Measurements from ENCODE around the gene CHN2.

CHN2 gene

DNA sequence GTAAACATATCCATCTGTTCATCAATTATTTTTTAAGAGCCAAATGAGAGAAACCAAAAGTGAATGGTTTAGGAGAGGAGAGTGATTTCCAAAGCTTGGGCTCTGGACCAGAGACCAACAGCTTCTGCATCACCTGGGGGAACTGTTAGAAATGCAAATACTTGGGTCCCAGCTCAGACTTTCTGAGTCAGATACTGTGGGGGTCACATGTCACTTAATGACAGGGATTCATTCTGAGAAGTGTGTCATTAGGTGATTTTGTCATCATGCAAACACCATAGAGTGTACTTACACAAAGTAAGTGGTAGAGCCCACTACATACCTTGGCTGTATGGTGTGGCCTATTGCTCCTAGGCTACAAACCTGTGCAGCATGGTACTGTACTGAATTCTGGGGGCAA lies 240.6 kb downstream of the CHN2 start:
- H3K4me3 ChIP-seq (ENCODE audit: low read depth, low read length) = no peak overlapping the region

DNA sequence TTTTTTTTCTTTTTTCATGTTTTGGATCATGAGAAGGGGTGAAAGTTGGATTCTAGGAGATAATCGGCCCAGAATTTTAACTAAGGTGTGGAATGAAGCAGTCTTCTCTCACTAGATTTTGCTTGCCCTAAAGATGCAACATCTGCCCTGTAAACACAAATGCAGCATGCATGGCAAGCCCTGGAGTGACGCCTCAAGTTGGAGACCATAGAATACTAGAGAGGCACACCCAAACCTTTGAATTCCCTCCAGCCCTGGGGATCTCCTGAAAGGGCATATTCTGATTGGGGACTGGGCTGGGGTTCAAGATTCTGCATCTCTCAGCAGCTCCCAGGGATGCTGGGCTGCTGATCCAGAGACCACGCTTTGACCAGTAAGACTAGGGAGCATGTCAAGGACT lies 241.3 kb downstream of the CHN2 start:
- DNase-seq (ENCODE audit: low read depth) = no peak
- TF ChIP-seq, protein P1, sequence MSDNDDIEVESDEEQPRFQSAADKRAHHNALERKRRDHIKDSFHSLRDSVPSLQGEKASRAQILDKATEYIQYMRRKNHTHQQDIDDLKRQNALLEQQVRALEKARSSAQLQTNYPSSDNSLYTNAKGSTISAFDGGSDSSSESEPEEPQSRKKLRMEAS (IDR thresholded peaks at IDR 0.05; ENCODE audit: low read depth, low read length) = no peak
- TF ChIP-seq, protein P2, sequence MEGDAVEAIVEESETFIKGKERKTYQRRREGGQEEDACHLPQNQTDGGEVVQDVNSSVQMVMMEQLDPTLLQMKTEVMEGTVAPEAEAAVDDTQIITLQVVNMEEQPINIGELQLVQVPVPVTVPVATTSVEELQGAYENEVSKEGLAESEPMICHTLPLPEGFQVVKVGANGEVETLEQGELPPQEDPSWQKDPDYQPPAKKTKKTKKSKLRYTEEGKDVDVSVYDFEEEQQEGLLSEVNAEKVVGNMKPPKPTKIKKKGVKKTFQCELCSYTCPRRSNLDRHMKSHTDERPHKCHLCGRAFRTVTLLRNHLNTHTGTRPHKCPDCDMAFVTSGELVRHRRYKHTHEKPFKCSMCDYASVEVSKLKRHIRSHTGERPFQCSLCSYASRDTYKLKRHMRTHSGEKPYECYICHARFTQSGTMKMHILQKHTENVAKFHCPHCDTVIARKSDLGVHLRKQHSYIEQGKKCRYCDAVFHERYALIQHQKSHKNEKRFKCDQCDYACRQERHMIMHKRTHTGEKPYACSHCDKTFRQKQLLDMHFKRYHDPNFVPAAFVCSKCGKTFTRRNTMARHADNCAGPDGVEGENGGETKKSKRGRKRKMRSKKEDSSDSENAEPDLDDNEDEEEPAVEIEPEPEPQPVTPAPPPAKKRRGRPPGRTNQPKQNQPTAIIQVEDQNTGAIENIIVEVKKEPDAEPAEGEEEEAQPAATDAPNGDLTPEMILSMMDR (IDR thresholded peaks at IDR 0.05; ENCODE audit: low read depth, low read length) = no peak
- H3K4me3 ChIP-seq (ENCODE audit: low read depth, low read length) = no peak overlapping the region

More for the DNA sequence above, 240.6 kb downstream of the CHN2 start:
- TF ChIP-seq POLR2A (IDR thresholded peaks at IDR 0.05; ENCODE audit: extremely low read depth, insufficient read length) (no peak), MYC (IDR thresholded peaks at IDR 0.05; ENCODE audit: low read depth, low read length) (no peak)
- DNase-seq (ENCODE audit: low read depth) = no peak

DNA sequence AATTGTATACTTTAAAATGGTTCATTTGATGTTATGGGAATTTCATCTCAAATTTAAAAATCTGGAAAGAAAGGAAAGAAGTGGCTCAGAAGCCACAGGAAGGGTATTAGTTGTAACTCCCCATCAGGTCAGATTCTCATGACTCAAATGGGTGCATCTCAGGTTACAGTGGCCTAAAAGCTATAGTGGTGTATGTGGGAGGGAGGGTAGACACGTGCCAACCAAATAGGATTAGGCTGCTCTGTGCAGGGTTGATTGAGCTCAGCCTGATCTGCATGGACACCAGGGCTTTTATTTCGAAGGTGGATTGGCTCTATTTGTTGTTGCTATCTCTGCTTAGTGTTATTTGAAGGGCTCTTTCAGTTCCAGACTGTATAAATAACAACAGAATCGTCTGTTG lies 247.6 kb downstream of the CHN2 start:
- DNase-seq (ENCODE audit: low read depth) = peak; percentile 11
- TF ChIP-seq MYC (IDR thresholded peaks at IDR 0.05; ENCODE audit: low read depth, low read length) = peak; percentile 84
- TF ChIP-seq, protein P2 (IDR thresholded peaks at IDR 0.05; ENCODE audit: low read depth, low read length) = no peak
- TF ChIP-seq, protein P1 (IDR thresholded peaks at IDR 0.05; ENCODE audit: low read depth, low read length) = peak; percentile 91
- TF ChIP-seq POLR2A (IDR thresholded peaks at IDR 0.05; ENCODE audit: extremely low read depth, insufficient read length) = no peak
- no peak overlapping the region for H3K4me3 ChIP-seq (ENCODE audit: low read depth, low read length)

DNA sequence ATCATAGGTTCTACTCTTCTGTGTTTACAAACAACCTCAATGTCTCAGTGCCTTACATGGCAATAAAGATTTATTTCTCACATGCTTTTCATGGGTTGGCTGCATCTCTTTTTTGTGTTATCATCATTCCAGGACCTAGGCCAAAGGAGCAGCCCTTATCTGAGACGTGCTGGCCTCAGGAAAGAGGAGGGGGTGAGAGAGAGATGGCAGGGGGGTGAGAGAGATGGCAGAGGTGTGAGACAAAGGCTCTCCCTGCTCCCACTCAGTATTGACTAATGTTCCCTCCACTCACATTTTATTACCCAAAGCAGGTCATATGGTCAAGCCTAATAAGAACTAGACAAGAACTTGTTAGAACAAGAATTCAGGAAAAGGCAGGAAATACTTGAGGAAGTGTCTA lies 249.0 kb downstream of the CHN2 start:
- H3K4me3 ChIP-seq (ENCODE audit: low read depth, low read length) = no peak overlapping the region
- DNase-seq (ENCODE audit: low read depth) = no peak
- TF ChIP-seq MYC (IDR thresholded peaks at IDR 0.05; ENCODE audit: low read depth, low read length) (no peak), POLR2A (IDR thresholded peaks at IDR 0.05; ENCODE audit: extremely low read depth, insufficient read length) (no peak)
- TF ChIP-seq, protein P2 (IDR thresholded peaks at IDR 0.05; ENCODE audit: low read depth, low read length) = no peak
- TF ChIP-seq, protein P1 (IDR thresholded peaks at IDR 0.05; ENCODE audit: low read depth, low read length) = no peak

DNA sequence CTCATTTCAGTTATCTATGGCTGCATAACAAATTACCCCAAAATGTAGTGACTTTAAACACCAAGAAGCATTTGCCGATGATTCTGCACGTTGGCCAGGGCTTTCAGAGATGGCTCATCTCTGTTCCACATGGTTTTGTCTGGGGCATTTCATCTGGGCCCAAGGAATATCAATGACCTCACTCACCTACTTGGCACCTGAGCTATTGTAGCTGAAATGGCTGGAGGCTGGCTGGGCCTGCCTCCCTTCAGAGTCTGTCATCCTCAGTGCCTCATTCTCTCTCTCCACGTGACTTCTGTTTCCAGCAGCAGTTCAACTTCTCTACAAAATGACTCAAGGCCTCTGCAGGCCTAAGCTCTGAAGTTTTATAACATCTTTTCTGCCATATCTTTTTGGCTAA lies 249.7 kb downstream of the CHN2 start:
- no peak for DNase-seq (ENCODE audit: low read depth)
- no peak for TF ChIP-seq MYC (IDR thresholded peaks at IDR 0.05; ENCODE audit: low read depth, low read length)
- TF ChIP-seq POLR2A (IDR thresholded peaks at IDR 0.05; ENCODE audit: extremely low read depth, insufficient read length) = no peak
- TF ChIP-seq, protein P2 (IDR thresholded peaks at IDR 0.05; ENCODE audit: low read depth, low read length) = no peak
- TF ChIP-seq, protein P1 (IDR thresholded peaks at IDR 0.05; ENCODE audit: low read depth, low read length) = no peak
- no peak overlapping the region for H3K4me3 ChIP-seq (ENCODE audit: low read depth, low read length)

DNA sequence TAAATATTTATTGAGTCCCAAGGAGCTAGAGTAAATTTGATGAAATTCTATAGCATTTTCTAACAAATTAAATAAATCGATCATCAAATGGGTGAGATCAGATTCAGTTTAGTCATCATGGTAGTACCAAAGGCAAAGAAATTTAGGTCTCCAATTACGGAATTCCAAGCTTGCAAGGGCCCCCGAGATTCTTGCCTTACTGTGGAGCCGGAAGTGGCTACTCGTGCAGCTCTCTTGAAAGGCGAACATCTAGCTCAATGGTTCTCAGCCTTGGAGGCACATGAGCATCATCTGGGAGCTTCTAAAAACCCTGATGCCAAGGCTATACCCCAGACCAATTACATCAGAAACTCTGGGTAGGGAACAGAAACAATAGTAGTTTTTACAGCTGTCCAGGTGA lies 251.2 kb downstream of the CHN2 start:
- DNase-seq (ENCODE audit: low read depth) = no peak
- TF ChIP-seq MYC (IDR thresholded peaks at IDR 0.05; ENCODE audit: low read depth, low read length) = no peak
- TF ChIP-seq POLR2A (IDR thresholded peaks at IDR 0.05; ENCODE audit: extremely low read depth, insufficient read length) = no peak
- TF ChIP-seq, protein P1 (IDR thresholded peaks at IDR 0.05; ENCODE audit: low read depth, low read length) = no peak
- TF ChIP-seq, protein P2 (IDR thresholded peaks at IDR 0.05; ENCODE audit: low read depth, low read length) = no peak
- no peak overlapping the region for H3K4me3 ChIP-seq (ENCODE audit: low read depth, low read length)
